22Rv1 (cell line): ENCODE results near the gene NELFB.

ENCODE experiments used
- H3K27ac ChIP-seq: fragments of 450-650 bp; 2 replicates; pipeline ENCODE4 v1.5.1; 2017
- CTCF ChIP-seq: fragments of 450-650 bp; IDR thresholded peaks from 2 replicates; pipeline ENCODE4 v1.5.1; 2017; ENCODE audit warnings: mild to moderate bottlenecking
- ZFX ChIP-seq: fragments of 450-650 bp; IDR thresholded peaks from 2 replicates; pipeline ENCODE4 v1.6.1; 2017; ENCODE audit warnings: antibody characterized with exemption, borderline replicate concordance

NELFB gene

GRCh38 chr9:137277329-137278041, 22.4 kb downstream of the NELFB start, which contains the start of gene TOR4A:
TOR4A (plus strand) TSS chr9:137277726; CDS start chr9:137278690, 964 bp downstream.
- peak within 1 kb of the TSS; percentile 27; the same call in 1 of the 2 replicates for H3K27ac ChIP-seq
- no peak for TF ChIP-seq ZFX
- TF ChIP-seq CTCF: no peak

- H3K27ac ChIP-seq: no peak overlapping the region
- TF ChIP-seq CTCF (no peak), ZFX (no peak)
Measured at GRCh38 chr9:137278061-137278701, 23.1 kb downstream of the NELFB start.

- H3K27ac ChIP-seq: no peak overlapping the region
- TF ChIP-seq CTCF: no peak
- TF ChIP-seq ZFX: no peak
Measured at GRCh38 chr9:137278721-137279711, 23.9 kb downstream of the NELFB start.

GRCh38 chr9:137279741-137280473, 24.8 kb downstream of the NELFB start:
- no peak overlapping the region for H3K27ac ChIP-seq
- no peak for TF ChIP-seq CTCF
- TF ChIP-seq ZFX: no peak

GRCh38 chr9:137280474-137281344, 25.6 kb downstream of the NELFB start:
- TF ChIP-seq CTCF (peak; percentile 74), ZFX (no peak)
- H3K27ac ChIP-seq: no peak overlapping the region
